Inflammatory macrophage treated with lipopolysaccharide for 1 hour (primary cell): ENCODE measurements around the gene SURF1.
"Not testable (repeated sequence)": the region's sequence is repeated elsewhere in the genome, so short reads cannot be mapped to it uniquely, and the experiment has no call there.

ENCODE experiments used
- DNase-seq, 2 donors: peaks; one replicate each; pipeline ENCODE4 v3.0.0-alpha.2; 2020 to 2022

The SURF1 gene

GRCh38 chr9:133356391-133357091, at the start of gene SURF1, which contains the start of gene SURF2:
SURF1 (minus strand) TSS chr9:133356487; CDS start chr9:133356453, 34 bp downstream.
SURF2 (plus strand) TSS chr9:133356550; CDS start chr9:133356593, 43 bp downstream.
- peak; percentile 78 to 89 for DNase-seq

- no peak for DNase-seq
Measured at GRCh38 chr9:133405508-133406438, 49.5 kb upstream of the SURF1 start.

GRCh38 chr9:133404454-133405002, 48.2 kb upstream of the SURF1 start:
- DNase-seq: no peak

GRCh38 chr9:133403766-133404453, 47.6 kb upstream of the SURF1 start:
- peak in 1 of 2 donors; percentile 11 for DNase-seq

- DNase-seq: no peak
Measured at GRCh38 chr9:133402689-133403088, 46.4 kb upstream of the SURF1 start.

GRCh38 chr9:133401588-133401987, 45.3 kb upstream of the SURF1 start:
- no peak for DNase-seq

GRCh38 chr9:133400292-133400691, 44.0 kb upstream of the SURF1 start:
- DNase-seq: no peak

GRCh38 chr9:133397895-133398294, 41.6 kb upstream of the SURF1 start:
- DNase-seq: no peak

GRCh38 chr9:133397370-133397769, 41.1 kb upstream of the SURF1 start:
- DNase-seq: no peak

GRCh38 chr9:133396952-133397351, 40.7 kb upstream of the SURF1 start:
- DNase-seq: no peak

- no peak for DNase-seq
Measured at GRCh38 chr9:133394687-133395271, 38.5 kb upstream of the SURF1 start.

- DNase-seq: no peak
Measured at GRCh38 chr9:133393399-133393798, 37.1 kb upstream of the SURF1 start.

- DNase-seq: not testable (repeated sequence)
Measured at GRCh38 chr9:133392308-133392707, 36.0 kb upstream of the SURF1 start.

GRCh38 chr9:133391449-133391848, 35.2 kb upstream of the SURF1 start:
- DNase-seq: not testable (repeated sequence)

GRCh38 chr9:133390713-133391112, 34.4 kb upstream of the SURF1 start:
- DNase-seq: no peak

- DNase-seq: no peak
Measured at GRCh38 chr9:133389562-133389961, 33.3 kb upstream of the SURF1 start.

- DNase-seq: no peak
Measured at GRCh38 chr9:133389025-133389557, 32.8 kb upstream of the SURF1 start.

- no peak for DNase-seq
Measured at GRCh38 chr9:133387680-133388079, 31.4 kb upstream of the SURF1 start.

- DNase-seq: no peak
Measured at GRCh38 chr9:133386338-133386737, 30.1 kb upstream of the SURF1 start.

- DNase-seq: no peak
Measured at GRCh38 chr9:133385452-133385851, 29.2 kb upstream of the SURF1 start.

GRCh38 chr9:133384736-133385321, 28.5 kb upstream of the SURF1 start:
- no peak for DNase-seq

GRCh38 chr9:133383438-133383837, 27.2 kb upstream of the SURF1 start:
- no peak for DNase-seq
